Effector CD8-positive, alpha-beta T cell (primary cell): ENCODE results near the gene IFIT1B.
"Not testable (repeated sequence)": the region's sequence is repeated elsewhere in the genome, so short reads cannot be mapped to it uniquely, and the experiment has no call there.

Experiments used
- DNase-seq: peaks from one replicate; lab custom pipeline; 2025; lab: John Stamatoyannopoulos, UW
- total RNA-seq, 4 experiments: gene quantifications; one replicate each; lab custom pipeline; 2026; lab: John Stamatoyannopoulos, UW

Gene IFIT1B
- total RNA-seq: 0 to 0.09 (median 0) reads per million in 4 experiments

- no peak for DNase-seq
Observed at GRCh38 chr10:89377705-89378637, at the start of gene IFIT1B. TSS of gene IFIT1B (plus strand) at chr10:89378056. CDS start at chr10:89378136, 80 bp downstream.

- no peak for DNase-seq
Observed at GRCh38 chr10:89329151-89329550, 48.7 kb upstream of the IFIT1B start.

GRCh38 chr10:89330014-89330413, 47.8 kb upstream of the IFIT1B start:
- DNase-seq: not testable (repeated sequence)

- no peak for DNase-seq
Observed at GRCh38 chr10:89330537-89331212, 47.2 kb upstream of the IFIT1B start.

GRCh38 chr10:89331487-89332122, 46.3 kb upstream of the IFIT1B start:
- not testable (repeated sequence) for DNase-seq

- no peak for DNase-seq
Observed at GRCh38 chr10:89332123-89332633, 45.7 kb upstream of the IFIT1B start.

- DNase-seq: no peak
Observed at GRCh38 chr10:89335226-89335625, 42.6 kb upstream of the IFIT1B start.

GRCh38 chr10:89336241-89336640, 41.6 kb upstream of the IFIT1B start:
- no peak for DNase-seq

- DNase-seq: no peak
Observed at GRCh38 chr10:89337484-89337883, 40.4 kb upstream of the IFIT1B start.

- DNase-seq: no peak
Observed at GRCh38 chr10:89338713-89339112, 39.1 kb upstream of the IFIT1B start.

GRCh38 chr10:89339875-89340274, 38.0 kb upstream of the IFIT1B start:
- DNase-seq: no peak

GRCh38 chr10:89341649-89342048, 36.2 kb upstream of the IFIT1B start:
- DNase-seq: no peak

GRCh38 chr10:89342206-89342958, 35.5 kb upstream of the IFIT1B start:
- DNase-seq: no peak

- DNase-seq: no peak
Observed at GRCh38 chr10:89343089-89343767, 34.6 kb upstream of the IFIT1B start.

- DNase-seq: no peak
Observed at GRCh38 chr10:89344156-89344555, 33.7 kb upstream of the IFIT1B start.

- no peak for DNase-seq
Observed at GRCh38 chr10:89345367-89346000, 32.4 kb upstream of the IFIT1B start.

- DNase-seq: no peak
Observed at GRCh38 chr10:89346405-89347254, 31.2 kb upstream of the IFIT1B start.

GRCh38 chr10:89347701-89348457, 30.0 kb upstream of the IFIT1B start:
- no peak for DNase-seq

GRCh38 chr10:89348481-89348880, 29.4 kb upstream of the IFIT1B start:
- DNase-seq: no peak
